GM12891 (cell line): ENCODE measurements around the gene KCNMB2.
"Not testable (repeated sequence)": the region's sequence is repeated elsewhere in the genome, so short reads cannot be mapped to it uniquely, and the experiment has no call there.

Experiments
- DNase-seq: peaks from one replicate; pipeline ENCODE4 v3.0.0; 2011; ENCODE audit warnings: low spot score; ENCODE audit not compliant: insufficient read length
- FAIRE-seq: peaks from 2 replicates; lab custom pipeline; 2011; peaks lifted over from hg19 to GRCh38; lab: Jason Lieb, UNC
- PAX5 ChIP-seq: IDR thresholded peaks from 2 replicates; pipeline ENCODE4 v1.6.1; 2011; ENCODE audit warnings: low read length, moderate library complexity, mild to moderate bottlenecking; ENCODE audit not compliant: insufficient read depth, severe bottlenecking
- POLR2A ChIP-seq: IDR thresholded peaks from 2 replicates; pipeline ENCODE4 v1.6.1; 2011; ENCODE audit warnings: low read depth, low read length, control low read depth
- POLR2AphosphoS5 ChIP-seq: IDR thresholded peaks from 2 replicates; pipeline ENCODE4 v1.6.1; 2011; ENCODE audit warnings: low read depth, low read length, control low read depth
- POU2F2 ChIP-seq: IDR thresholded peaks from 2 replicates; pipeline ENCODE4 v1.6.1; 2011; ENCODE audit warnings: low read depth, mild to moderate bottlenecking, control low read depth, low read length, moderate library complexity
- SPI1 ChIP-seq: IDR thresholded peaks from 2 replicates; pipeline ENCODE4 v1.6.1; 2011; ENCODE audit warnings: low read depth, low read length, control low read depth
- TAF1 ChIP-seq: IDR thresholded peaks from 2 replicates; pipeline ENCODE4 v1.6.1; 2011; ENCODE audit warnings: low read depth, low read length, control low read depth

KCNMB2 gene

GRCh38 chr3:178741020-178741419 lies 204.8 kb downstream of the KCNMB2 start:
- no peak for FAIRE-seq
- no peak for DNase-seq
- no peak for TF ChIP-seq POU2F2
- no peak for TF ChIP-seq SPI1
- TF ChIP-seq TAF1 = no peak
- no peak for TF ChIP-seq POLR2AphosphoS5
- no peak for TF ChIP-seq PAX5
- no peak for TF ChIP-seq POLR2A

DNA sequence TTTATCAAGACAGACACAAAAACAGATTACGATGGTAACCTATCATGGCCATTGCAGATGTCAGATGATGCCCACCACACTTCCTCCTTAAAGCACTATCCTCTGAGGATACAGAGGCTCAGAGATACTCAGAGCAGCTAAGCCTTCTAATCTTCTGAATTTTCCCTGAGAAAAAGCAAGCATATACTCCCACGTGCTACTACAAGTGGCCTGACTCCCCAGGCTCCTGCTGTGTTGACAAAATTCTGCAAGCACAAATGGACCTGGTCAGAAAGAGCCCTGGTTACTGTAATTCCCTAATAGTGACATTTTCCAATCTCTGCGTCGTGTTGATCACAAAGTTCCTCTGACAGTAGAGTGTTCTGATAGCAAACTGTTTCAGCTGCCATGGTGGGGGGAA lies 207.1 kb downstream of the KCNMB2 start:
- no peak for TF ChIP-seq PAX5
- no peak for TF ChIP-seq POLR2A
- TF ChIP-seq SPI1 = no peak
- no peak for TF ChIP-seq POU2F2
- TF ChIP-seq TAF1 = no peak
- no peak for TF ChIP-seq POLR2AphosphoS5
- no peak for FAIRE-seq
- DNase-seq = no peak

DNA sequence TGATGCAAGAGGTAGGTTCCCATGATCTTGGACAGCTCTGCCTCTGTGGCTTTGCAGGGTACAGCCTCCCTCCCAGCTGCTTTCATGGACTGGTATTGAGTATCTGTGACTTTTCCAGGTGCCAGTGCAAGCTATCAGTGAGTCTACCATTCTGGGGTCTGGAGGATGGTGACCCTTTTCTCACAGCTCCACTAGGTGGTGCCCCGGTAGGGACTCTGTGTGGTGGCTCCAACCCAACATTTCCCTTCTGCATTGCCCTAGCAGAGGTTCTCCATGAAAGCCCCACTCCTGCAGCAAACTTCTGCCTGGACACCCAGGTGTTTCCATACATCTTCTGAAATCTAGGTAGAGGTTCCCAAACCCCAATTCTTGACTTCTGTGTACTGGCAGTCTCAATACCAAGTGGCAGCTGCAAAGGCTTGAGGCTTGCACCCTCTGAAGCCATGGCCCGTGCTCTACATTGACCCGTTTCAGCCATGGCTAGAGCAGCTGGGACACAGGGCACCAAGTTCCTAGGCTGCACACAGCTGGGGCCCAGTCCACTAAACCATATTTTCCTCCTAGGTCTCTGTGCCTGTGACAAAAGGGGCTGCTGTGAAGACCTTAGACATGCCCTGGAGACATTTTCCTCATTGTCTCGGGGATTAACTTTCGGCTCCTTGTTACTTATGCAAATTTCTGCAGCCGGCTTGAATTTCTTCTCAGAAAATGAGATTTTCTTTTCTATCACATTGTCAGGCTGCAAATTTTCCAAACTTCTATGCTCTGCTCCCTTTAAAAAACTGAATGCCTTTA lies 209.8 kb downstream of the KCNMB2 start:
- FAIRE-seq, DNase-seq: not testable (repeated sequence)

DNA sequence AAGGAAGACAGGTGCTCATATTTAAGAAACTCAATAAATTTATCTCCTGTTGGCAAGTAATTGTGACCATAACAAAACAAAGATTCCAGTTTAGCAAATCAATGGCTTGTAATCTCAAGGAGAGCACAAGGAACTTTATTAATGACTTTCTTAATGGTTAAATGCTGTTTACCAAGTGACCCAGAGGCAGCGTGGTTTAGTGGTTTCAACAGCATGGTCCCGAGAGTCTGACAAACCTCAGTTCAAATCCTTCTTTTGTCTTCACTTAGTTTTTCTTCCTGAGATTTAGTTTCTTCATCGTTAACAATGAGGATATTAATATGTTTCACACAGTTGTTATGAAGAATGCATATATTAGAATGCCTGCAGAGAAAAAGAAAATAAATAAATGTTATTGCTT lies 212.6 kb downstream of the KCNMB2 start:
- no peak for FAIRE-seq
- TF ChIP-seq POLR2A (no peak), PAX5 (no peak), SPI1 (no peak), TAF1 (no peak), POLR2AphosphoS5 (no peak), POU2F2 (no peak)
- no peak for DNase-seq

GRCh38 chr3:178749471-178749870 lies 213.2 kb downstream of the KCNMB2 start:
- no peak for FAIRE-seq
- DNase-seq = no peak
- no peak for TF ChIP-seq POU2F2
- no peak for TF ChIP-seq PAX5
- no peak for TF ChIP-seq TAF1
- TF ChIP-seq POLR2A = no peak
- TF ChIP-seq POLR2AphosphoS5 = no peak
- no peak for TF ChIP-seq SPI1

DNA sequence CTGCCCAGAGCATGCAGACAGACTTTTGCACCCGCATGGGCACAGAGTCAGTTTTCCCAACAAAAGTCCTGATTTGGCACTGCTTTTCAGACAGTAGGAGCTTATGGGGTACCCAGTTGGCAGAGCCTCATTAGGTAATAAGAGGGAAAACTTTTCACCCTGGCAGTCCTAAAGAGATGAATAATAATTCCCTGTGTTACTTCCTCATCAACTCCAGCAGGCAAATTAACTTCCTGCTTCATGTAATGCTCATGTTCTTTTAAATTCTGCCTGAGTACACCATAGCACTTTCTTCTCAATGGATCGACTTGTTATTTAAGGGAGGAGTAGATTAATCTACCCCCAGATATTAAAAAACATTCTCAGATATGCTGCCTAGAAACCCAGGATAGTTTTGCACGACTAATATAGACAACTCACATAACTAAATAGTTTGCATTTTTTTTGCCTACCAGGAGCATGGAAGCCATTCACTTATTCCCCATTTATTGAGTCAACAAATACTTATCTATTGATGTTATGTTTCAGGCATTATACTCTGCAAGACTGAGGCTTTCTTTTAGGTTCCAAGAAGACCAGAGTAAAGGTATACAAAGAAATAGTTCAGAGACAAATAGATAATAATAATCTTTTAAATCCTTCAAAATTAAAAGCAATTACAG lies 214.5 kb downstream of the KCNMB2 start:
- FAIRE-seq (no peak), DNase-seq (no peak)
- TF ChIP-seq POLR2AphosphoS5 (no peak), TAF1 (no peak), PAX5 (no peak), POLR2A (no peak), SPI1 (no peak), POU2F2 (no peak)

DNA sequence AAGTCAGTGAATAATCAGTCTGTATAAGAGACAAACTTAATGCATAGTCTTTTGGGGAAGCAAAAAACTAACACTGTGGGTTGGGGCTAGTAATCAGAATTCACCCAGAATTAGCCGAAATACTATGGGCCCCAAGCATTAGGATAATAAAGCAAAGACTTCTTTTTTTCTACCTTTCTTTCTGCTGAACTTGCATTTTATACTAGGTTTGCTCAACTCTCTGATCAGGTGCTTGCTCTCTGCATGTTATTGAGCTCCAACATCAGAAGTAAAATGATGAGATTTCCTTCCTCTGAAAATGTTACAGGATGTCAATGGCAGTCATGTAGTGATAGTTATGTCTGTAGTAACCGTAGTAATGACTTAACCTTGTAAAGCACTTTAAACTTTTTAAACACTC lies 216.6 kb downstream of the KCNMB2 start:
- no peak for TF ChIP-seq POLR2AphosphoS5
- TF ChIP-seq PAX5 = no peak
- no peak for TF ChIP-seq SPI1
- TF ChIP-seq TAF1 = no peak
- no peak for TF ChIP-seq POU2F2
- no peak for TF ChIP-seq POLR2A
- FAIRE-seq = peak; percentile 71
- no peak for DNase-seq

- no peak for FAIRE-seq
- DNase-seq = no peak
- TF ChIP-seq POLR2A (no peak), POLR2AphosphoS5 (no peak), SPI1 (peak; percentile 41), PAX5 (no peak), TAF1 (no peak), POU2F2 (no peak)
Observed at GRCh38 chr3:178754852-178755510, 218.7 kb downstream of the KCNMB2 start.

DNA sequence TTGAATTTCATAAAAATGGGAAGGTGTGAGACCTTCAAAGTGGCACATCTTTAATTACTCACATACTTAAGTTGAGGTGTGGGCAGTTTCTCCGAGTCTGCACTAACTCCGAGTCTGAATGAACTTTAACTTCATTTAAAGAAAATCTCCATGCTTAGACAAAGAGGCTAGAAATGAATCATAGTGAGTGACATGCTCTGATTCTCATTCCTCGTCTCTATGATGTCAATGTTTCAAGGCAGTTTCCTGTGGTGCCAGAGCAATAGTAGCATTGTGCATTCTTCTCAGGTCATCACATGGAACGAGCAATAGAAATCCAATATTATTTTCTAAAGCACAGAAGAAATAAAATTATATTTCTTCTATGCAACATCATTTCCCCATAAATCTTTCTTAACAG lies 224.8 kb downstream of the KCNMB2 start:
- FAIRE-seq (no peak), DNase-seq (no peak)
- TF ChIP-seq POU2F2 (no peak), SPI1 (no peak), POLR2A (no peak), PAX5 (no peak)
